ENCODE data around the gene OR1C1. TPM values are rescaled to one million over a fixed set of nuclear protein-coding genes. Genes with fewer than 3 reads are reported as not detected.
"Not testable (repeated sequence)": the region's sequence is repeated elsewhere in the genome, so short reads cannot be mapped to it uniquely, and the experiment has no call there.

OR1C1 gene
- total RNA-seq, 2 experiments from 2014 or later, result not detected

- no peaks in the 10 kb centered on the region for H3K36me3 ChIP-seq (ENCODE audit: insufficient read depth, low read length)
Observed at GRCh38 chr1:247746391-247746935, 13.9 kb downstream of the OR1C1 start.

GRCh38 chr1:247742215-247742760, 18.1 kb downstream of the OR1C1 start:
- intact Hi-C loops (cut with DNase I, micrococcal nuclease); POLR2A ChIA-PET; H3K36me3 ChIP-seq (ENCODE audit: insufficient read depth, low read length); H3K27me3 ChIP-seq (ENCODE audit: control insufficient read depth in 1 of 2, insufficient read depth in 2 of 2, low read length in 2 of 2); H3K4me3 Mint-ChIP-seq; H3K27me3 Mint-ChIP-seq; H3K4me1 Mint-ChIP-seq (ENCODE audit: low read depth); CTCF ChIA-PET; H3K4me3 ChIP-seq (ENCODE audit: low read length); H3K36me3 Mint-ChIP-seq (ENCODE audit: low read depth); H3K27ac Mint-ChIP-seq; H3K9me3 Mint-ChIP-seq; ATAC-seq (ENCODE audit: poor library complexity); DNase-seq; H3K27ac ChIP-seq (ENCODE audit: low read depth in 1 of 2, low read length in 2 of 2); H3K9me3 ChIP-seq (ENCODE audit: control insufficient read depth in 1 of 2, insufficient read depth in 1 of 2, low read length in 2 of 2); H3K4me1 ChIP-seq (ENCODE audit: insufficient read depth, low read length): not testable (repeated sequence)

More at GRCh38 chr1:247746391-247746935, 13.9 kb downstream of the OR1C1 start:
- Mint-ChIP-seq H3K27ac (no peak overlapping the region), H3K9me3 (peaks cover 2% of the 10 kb centered on the region), H3K4me3 (no peak overlapping the region), H3K27me3 (no peaks in the 10 kb centered on the region), H3K36me3 (ENCODE audit: low read depth) (no peaks in the 10 kb centered on the region), H3K4me1 (ENCODE audit: low read depth) (no peaks in the 10 kb centered on the region)
- Histone ChIP-seq H3K4me3 (ENCODE audit: low read length) (no peak overlapping the region), H3K27me3 (ENCODE audit: control insufficient read depth in 1 of 2, insufficient read depth in 2 of 2, low read length in 2 of 2) (no peaks in the 10 kb centered on the region), H3K4me1 (ENCODE audit: insufficient read depth, low read length) (no peaks in the 10 kb centered on the region), H3K9me3 (ENCODE audit: control insufficient read depth in 1 of 2, insufficient read depth in 1 of 2, low read length in 2 of 2) (peaks cover 0 to 15% of the 10 kb centered on the region in 2 experiments), H3K27ac (ENCODE audit: low read depth in 1 of 2, low read length in 2 of 2) (no peak overlapping the region)
- ATAC-seq (ENCODE audit: poor library complexity) (no peak), DNase-seq (no peak)
- ChIA-PET POLR2A (no interaction called here), CTCF (no interaction called here)
- TF ChIP-seq CTCF (IDR thresholded peaks at IDR 0.05), result no peak
- intact Hi-C loops (cut with DNase I, micrococcal nuclease), result no loop called here

- no peaks in the 10 kb centered on the region for H3K4me1 ChIP-seq (ENCODE audit: insufficient read depth, low read length)
- H3K9me3 ChIP-seq (ENCODE audit: control insufficient read depth in 1 of 2, insufficient read depth in 1 of 2, low read length in 2 of 2), result peaks cover 0 to 2% of the 10 kb centered on the region in 2 experiments
- no peaks in the 10 kb centered on the region for H3K9me3 Mint-ChIP-seq
- H3K27me3 ChIP-seq (ENCODE audit: control insufficient read depth in 1 of 2, insufficient read depth in 2 of 2, low read length in 2 of 2), result no peaks in the 10 kb centered on the region
- H3K36me3 Mint-ChIP-seq (ENCODE audit: low read depth), result no peaks in the 10 kb centered on the region
- ATAC-seq (ENCODE audit: poor library complexity), result no peak
- TF ChIP-seq CTCF (IDR thresholded peaks at IDR 0.05), result no peak
- H3K27ac Mint-ChIP-seq, result no peak overlapping the region
- POLR2A ChIA-PET, result no interaction called here
- no peak for DNase-seq
- H3K36me3 ChIP-seq (ENCODE audit: insufficient read depth, low read length), result no peaks in the 10 kb centered on the region
- H3K27ac ChIP-seq (ENCODE audit: low read depth in 1 of 2, low read length in 2 of 2), result no peak overlapping the region
- CTCF ChIA-PET, result no interaction called here
- intact Hi-C loops (cut with DNase I, micrococcal nuclease), result no loop called here
- H3K4me3 Mint-ChIP-seq, result no peak overlapping the region
- no peaks in the 10 kb centered on the region for H3K4me1 Mint-ChIP-seq (ENCODE audit: low read depth)
- H3K4me3 ChIP-seq (ENCODE audit: low read length), result no peak overlapping the region
- H3K27me3 Mint-ChIP-seq, result no peaks in the 10 kb centered on the region
Observed at GRCh38 chr1:247741756-247742155, 18.6 kb downstream of the OR1C1 start.

- H3K4me1 Mint-ChIP-seq (ENCODE audit: low read depth), result no peaks in the 10 kb centered on the region
- no peak overlapping the region for H3K27ac ChIP-seq (ENCODE audit: low read depth in 1 of 2, low read length in 2 of 2)
- no peak for TF ChIP-seq CTCF (IDR thresholded peaks at IDR 0.05)
- H3K4me3 ChIP-seq (ENCODE audit: low read length), result no peak overlapping the region
- ATAC-seq (ENCODE audit: poor library complexity) (no peak), DNase-seq (no peak)
- H3K36me3 ChIP-seq (ENCODE audit: insufficient read depth, low read length), result no peaks in the 10 kb centered on the region
- H3K9me3 ChIP-seq (ENCODE audit: control insufficient read depth in 1 of 2, insufficient read depth in 1 of 2, low read length in 2 of 2), result peaks cover 0 to 2% of the 10 kb centered on the region in 2 experiments
- H3K27me3 ChIP-seq (ENCODE audit: control insufficient read depth in 1 of 2, insufficient read depth in 2 of 2, low read length in 2 of 2), result no peaks in the 10 kb centered on the region
- H3K4me1 ChIP-seq (ENCODE audit: insufficient read depth, low read length), result no peaks in the 10 kb centered on the region
- H3K27me3 Mint-ChIP-seq, result no peaks in the 10 kb centered on the region
- intact Hi-C loops (cut with DNase I, micrococcal nuclease), result no loop called here
- H3K27ac Mint-ChIP-seq, result no peak overlapping the region
- H3K9me3 Mint-ChIP-seq, result no peaks in the 10 kb centered on the region
- CTCF ChIA-PET, result no interaction called here
- H3K4me3 Mint-ChIP-seq, result no peak overlapping the region
- H3K36me3 Mint-ChIP-seq (ENCODE audit: low read depth), result no peaks in the 10 kb centered on the region
- POLR2A ChIA-PET, result no interaction called here
Observed at GRCh38 chr1:247740721-247741120, 19.6 kb downstream of the OR1C1 start.
